Gastrocnemius medialis (tissue), 4 donors: ENCODE data around the gene DNAAF5.
"Not testable (repeated sequence)": the region's sequence is repeated elsewhere in the genome, so short reads cannot be mapped to it uniquely, and the experiment has no call there.

Source experiments
- CTCF ChIP-seq, 5 experiments: fragments of 450-650 bp in 3 of 5; fragments of 200-600 bp in 2 of 5; sonication (generic) in 2 of 5; IDR thresholded peaks in 4 of 5; conservative IDR thresholded peaks in 1 of 5; 1 replicate in 4 of 5; 2 replicates in 1 of 5; pipeline ENCODE4 v1.5.1; 2016 to 2019; ENCODE audit warnings: antibody characterized with exemption in 5 of 5, mild to moderate bottlenecking in 3 of 5, moderate library complexity in 3 of 5
- POLR2A ChIP-seq, 2 donors: fragments of 450-650 bp; IDR thresholded peaks; one replicate each; pipeline ENCODE4 v1.6.1; 2017; ENCODE audit warnings: antibody characterized with exemption in 2 of 2, mild to moderate bottlenecking in 2 of 2, moderate library complexity in 2 of 2

DNA sequence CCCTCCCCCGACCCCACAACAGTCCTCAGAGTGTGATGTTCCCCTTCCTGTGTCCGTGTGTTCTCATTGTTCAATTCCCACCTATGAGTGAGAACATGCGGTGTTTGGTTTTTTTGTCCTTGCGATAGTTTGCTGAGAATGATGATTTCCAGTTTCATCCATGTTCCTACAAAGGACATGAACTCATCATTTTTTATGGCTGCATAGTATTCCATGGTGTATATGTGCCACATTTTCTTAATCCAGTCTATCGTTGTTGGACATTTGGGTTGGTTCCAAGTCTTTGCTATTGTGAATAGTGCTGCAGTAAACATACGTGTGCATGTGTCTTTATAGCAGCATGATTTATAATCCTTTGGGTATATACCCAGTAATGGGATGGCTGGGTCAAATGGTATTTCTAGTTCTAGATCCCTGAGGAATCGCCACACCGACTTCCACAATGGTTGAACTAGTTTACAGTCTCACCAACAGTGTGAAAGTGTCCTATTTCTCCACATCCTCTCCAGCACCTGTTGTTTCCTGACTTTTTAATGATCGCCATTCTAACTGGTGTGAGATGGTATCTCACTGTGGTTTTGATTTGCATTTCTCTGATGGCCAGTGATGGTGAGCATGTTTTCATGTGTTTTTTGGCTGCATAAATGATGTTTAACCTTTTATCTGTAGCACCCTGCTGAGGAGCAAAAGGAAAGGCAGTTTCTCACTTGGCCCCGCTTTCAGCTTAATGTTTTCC lies 70.1 kb downstream of the DNAAF5 start:
- TF ChIP-seq POLR2A (IDR thresholded peaks at IDR 0.05); CTCF (IDR thresholded peaks at IDR 0.05 in 4 of 5, conservative IDR thresholded peaks at IDR 0.05 in 1 of 5): not testable (repeated sequence)
